ENCODE data around the gene PCTP. TPM values are rescaled to one million over a fixed set of nuclear protein-coding genes. Genes with fewer than 3 reads are reported as not detected.

PCTP gene
- total and polyA plus RNA-seq, 7 donors, result 20.8 to 64.7 (median 25.0) TPM

GRCh38 chr17:55728833-55729232 lies 22.0 kb upstream of the PCTP start:
- Histone ChIP-seq H3K27ac (peak overlapping the region in 3 of 4 donors; percentile 80 to 85 (median 82)), H3K4me3 (no peak overlapping the region), H3K27me3 (no peaks in the 10 kb centered on the region), H3K4me1 (peaks cover 0 to 91% (median 80%) of the 10 kb centered on the region in 4 donors), H3K9me3 (no peaks in the 10 kb centered on the region), H3K36me3 (no peaks in the 10 kb centered on the region)
- DNase-seq, result no peak
- WGBS, 2 donors, result 76 to 81% methylated on average over 5 of the region's 5 CpGs
- intact Hi-C loops (cut with DNase I), result loop anchor here (10.0 kb wide), 2 partner anchors 314 to 374 kb away; no protein-coding TSS in a partner anchor
- TF ChIP-seq CTCF (IDR thresholded peaks at IDR 0.05) (no peak), EP300 (IDR thresholded peaks at IDR 0.05) (no peak), POLR2AphosphoS5 (IDR thresholded peaks at IDR 0.05) (no peak), POLR2A (IDR thresholded peaks at IDR 0.05) (no peak)

DNA sequence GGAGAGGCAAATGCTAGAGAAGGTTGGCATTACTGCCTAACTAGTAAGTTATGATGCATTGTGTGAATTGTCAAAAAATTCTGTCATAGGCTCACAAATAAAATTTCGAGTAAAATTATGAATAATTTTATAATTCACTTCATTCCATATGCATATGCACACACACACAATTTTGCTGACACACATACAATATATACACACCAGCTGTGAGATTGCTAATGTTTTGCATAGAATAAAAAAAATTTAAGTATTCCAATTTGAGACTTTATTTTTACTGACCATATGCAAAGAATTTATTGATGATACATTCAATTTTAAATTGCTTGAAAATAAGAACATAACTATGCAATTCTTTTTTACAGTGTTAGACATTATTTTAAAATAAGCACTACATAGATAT lies 21.4 kb upstream of the PCTP start:
- DNase-seq, result no peak
- H3K36me3 ChIP-seq, result no peaks in the 10 kb centered on the region
- H3K4me1 ChIP-seq, result peaks cover 0 to 95% (median 84%) of the 10 kb centered on the region in 4 donors
- no peak overlapping the region for H3K4me3 ChIP-seq
- intact Hi-C loops (cut with DNase I), result loop anchor here (10.0 kb wide), 2 partner anchors 315 to 375 kb away; no protein-coding TSS in a partner anchor
- no peaks in the 10 kb centered on the region for H3K27me3 ChIP-seq
- H3K27ac ChIP-seq, result peak overlapping the region in 3 of 4 donors; percentile 80 to 85 (median 82)
- no peaks in the 10 kb centered on the region for H3K9me3 ChIP-seq
- TF ChIP-seq POLR2AphosphoS5 (IDR thresholded peaks at IDR 0.05) (no peak), EP300 (IDR thresholded peaks at IDR 0.05) (no peak), POLR2A (IDR thresholded peaks at IDR 0.05) (no peak), CTCF (IDR thresholded peaks at IDR 0.05) (no peak)
- WGBS, 2 donors, result 74 to 87% methylated on average over 1 of the region's 1 CpG

- intact Hi-C loops (cut with DNase I), result loop anchor here (5.0 kb wide), 2 partner anchors 42 to 458 kb away; no protein-coding TSS in a partner anchor
- H3K27me3 ChIP-seq, result no peaks in the 10 kb centered on the region
- no peak for TF ChIP-seq POLR2AphosphoS5 (IDR thresholded peaks at IDR 0.05)
- TF ChIP-seq CTCF (IDR thresholded peaks at IDR 0.05), result no peak
- no peak for TF ChIP-seq POLR2A (IDR thresholded peaks at IDR 0.05)
- TF ChIP-seq EP300 (IDR thresholded peaks at IDR 0.05), result no peak
- no peak for DNase-seq
- H3K4me1 ChIP-seq, result peaks cover 0 to 91% (median 82%) of the 10 kb centered on the region in 4 donors
- H3K27ac ChIP-seq, result peak overlapping the region; percentile 77 to 85 (median 80)
- H3K9me3 ChIP-seq, result no peaks in the 10 kb centered on the region
- no peak overlapping the region for H3K4me3 ChIP-seq
- WGBS, 2 donors, result 39 to 44% methylated on average over 1 of the region's 1 CpG
- no peaks in the 10 kb centered on the region for H3K36me3 ChIP-seq
Measured at GRCh38 chr17:55730380-55730779, 20.5 kb upstream of the PCTP start.

DNA sequence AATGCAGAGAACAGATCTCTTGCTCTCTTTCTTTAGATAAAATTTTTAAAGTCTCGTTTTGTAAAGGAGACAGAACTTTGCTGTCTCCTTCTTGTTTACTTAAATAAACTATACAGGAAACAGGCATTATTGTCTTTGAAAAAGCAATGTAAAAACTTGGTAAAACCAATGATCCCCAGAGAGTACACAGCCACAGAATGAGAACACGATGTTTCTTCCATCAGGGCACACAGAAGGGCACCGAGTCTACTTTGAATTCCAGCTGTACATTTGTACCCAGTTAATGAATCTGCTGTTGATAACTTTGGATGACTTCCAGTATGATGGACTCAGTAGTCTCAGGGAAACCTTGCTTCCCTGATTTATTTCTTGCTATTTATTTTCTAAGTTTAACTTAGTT lies 20.0 kb upstream of the PCTP start:
- Histone ChIP-seq H3K4me3 (peak overlapping the region in 3 of 4 donors; percentile 13 to 19 (median 17)), H3K4me1 (peaks cover 0 to 92% (median 80%) of the 10 kb centered on the region in 4 donors), H3K27me3 (no peaks in the 10 kb centered on the region), H3K9me3 (no peaks in the 10 kb centered on the region), H3K36me3 (no peaks in the 10 kb centered on the region), H3K27ac (peak overlapping the region; percentile 77 to 85 (median 80))
- 47 to 53% methylated on average over 3 of the region's 3 CpGs for WGBS, 2 donors
- DNase-seq, result peak; percentile 59
- intact Hi-C loops (cut with DNase I), result loop anchor here (5.0 kb wide), 2 partner anchors 41 to 459 kb away; no protein-coding TSS in a partner anchor
- TF ChIP-seq CTCF (IDR thresholded peaks at IDR 0.05), result no peak
- peak in 3 of 4 donors; percentile 36 to 73 (median 61) for TF ChIP-seq POLR2AphosphoS5 (IDR thresholded peaks at IDR 0.05)
- TF ChIP-seq POLR2A (IDR thresholded peaks at IDR 0.05), result no peak
- peak in 3 of 4 donors; percentile 19 to 88 (median 65) for TF ChIP-seq EP300 (IDR thresholded peaks at IDR 0.05)
